ENCODE results near the gene ZFHX2. TPM values are rescaled to one million over a fixed set of nuclear protein-coding genes. Genes with fewer than 3 reads are reported as not detected.

ZFHX2 gene
- total RNA-seq, 1 experiment from 2014 or later = 19.4 TPM

DNA sequence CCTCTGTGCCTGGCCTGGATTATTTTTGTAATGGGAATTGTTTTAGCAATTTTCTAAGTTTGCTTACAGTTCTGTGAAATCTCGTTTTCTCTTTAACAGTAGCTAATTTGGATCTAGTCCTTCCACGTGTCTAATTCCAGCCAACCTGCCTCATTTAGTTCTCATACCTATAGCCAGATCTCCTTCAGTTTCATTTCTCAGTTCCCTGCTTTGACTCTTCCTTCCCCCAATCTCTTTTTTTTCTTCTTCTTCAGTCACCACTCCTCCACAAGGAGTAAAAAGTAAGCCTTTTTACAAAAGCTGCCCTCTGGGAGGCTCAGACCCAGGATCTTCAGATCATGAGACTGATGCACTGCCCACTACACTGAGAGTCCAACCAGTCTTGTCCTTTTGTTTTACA is 6.0 kb upstream of the ZFHX2 start:
- no peak overlapping the region for H2BK15ac ChIP-seq (ENCODE audit: low read depth, low read length)
- WGBS (ENCODE audit: extremely low coverage, insufficient read length, low lambda C conversion rate) = no CpG with 5 or more reads among the region's 2 CpGs
- H3K18ac ChIP-seq (ENCODE audit: insufficient read length, low read depth, low read length) = no peak overlapping the region
- peaks cover 4% of the 10 kb centered on the region; the same call in 1 of the 2 replicates for H3K4me1 ChIP-seq (ENCODE audit: insufficient read depth, low read length)
- H3K27me3 Mint-ChIP-seq (ENCODE audit: low read depth) = no peaks in the 10 kb centered on the region
- H3K14ac ChIP-seq (ENCODE audit: insufficient read depth, low read length) = no peak overlapping the region
- peaks cover 21 to 40% of the 10 kb centered on the region in 2 experiments for H3K4me1 Mint-ChIP-seq
- no peak overlapping the region for H4K91ac ChIP-seq (ENCODE audit: insufficient read length, low read depth, low read length)
- H2BK12ac ChIP-seq (ENCODE audit: insufficient read length, low read depth, low read length) = no peak overlapping the region
- H3K79me2 ChIP-seq (ENCODE audit: insufficient read depth, low read length) = no peaks in the 10 kb centered on the region; the same call in 1 of the 2 replicates
- H3K4me2 ChIP-seq (ENCODE audit: insufficient read depth, insufficient read length, low read length) = no peak overlapping the region
- no peaks in the 10 kb centered on the region for H4K20me1 ChIP-seq (ENCODE audit: control insufficient read depth, insufficient read depth, insufficient read length)
- TF ChIP-seq, protein P1, sequence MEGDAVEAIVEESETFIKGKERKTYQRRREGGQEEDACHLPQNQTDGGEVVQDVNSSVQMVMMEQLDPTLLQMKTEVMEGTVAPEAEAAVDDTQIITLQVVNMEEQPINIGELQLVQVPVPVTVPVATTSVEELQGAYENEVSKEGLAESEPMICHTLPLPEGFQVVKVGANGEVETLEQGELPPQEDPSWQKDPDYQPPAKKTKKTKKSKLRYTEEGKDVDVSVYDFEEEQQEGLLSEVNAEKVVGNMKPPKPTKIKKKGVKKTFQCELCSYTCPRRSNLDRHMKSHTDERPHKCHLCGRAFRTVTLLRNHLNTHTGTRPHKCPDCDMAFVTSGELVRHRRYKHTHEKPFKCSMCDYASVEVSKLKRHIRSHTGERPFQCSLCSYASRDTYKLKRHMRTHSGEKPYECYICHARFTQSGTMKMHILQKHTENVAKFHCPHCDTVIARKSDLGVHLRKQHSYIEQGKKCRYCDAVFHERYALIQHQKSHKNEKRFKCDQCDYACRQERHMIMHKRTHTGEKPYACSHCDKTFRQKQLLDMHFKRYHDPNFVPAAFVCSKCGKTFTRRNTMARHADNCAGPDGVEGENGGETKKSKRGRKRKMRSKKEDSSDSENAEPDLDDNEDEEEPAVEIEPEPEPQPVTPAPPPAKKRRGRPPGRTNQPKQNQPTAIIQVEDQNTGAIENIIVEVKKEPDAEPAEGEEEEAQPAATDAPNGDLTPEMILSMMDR (conservative IDR thresholded peaks at IDR 0.05) = no peak
- H4K8ac ChIP-seq (replicated peaks; ENCODE audit: insufficient read length, low read depth, low read length) = no peak overlapping the region
- H3K27ac ChIP-seq (ENCODE audit: insufficient read length, low read depth, low read length) = no peak overlapping the region
- H3K9ac ChIP-seq (ENCODE audit: extremely low read depth, insufficient read length, low read length) = no peak overlapping the region
- H2AFZ ChIP-seq (ENCODE audit: low read length) = no peak overlapping the region
- H3K56ac ChIP-seq (ENCODE audit: insufficient read length, low read depth, low read length) = no peak overlapping the region
- H3K27me3 ChIP-seq (ENCODE audit: insufficient read depth, low read length) = no peaks in the 10 kb centered on the region
- no peaks in the 10 kb centered on the region for H3K9me3 ChIP-seq (ENCODE audit: control insufficient read depth, low read depth, low read length)
- no peak overlapping the region for H3T11ph ChIP-seq (ENCODE audit: low read length)
- H3K23me2 ChIP-seq (ENCODE audit: insufficient read length, low read depth, low read length, poor library complexity, severe bottlenecking) = peaks cover 19% of the 10 kb centered on the region
- no peak overlapping the region for H4K5ac ChIP-seq (ENCODE audit: insufficient read length, low read depth, low read length)
- H2BK5ac ChIP-seq (ENCODE audit: insufficient read length, low read length) = no peak overlapping the region
- no peak overlapping the region for H2BK20ac ChIP-seq (ENCODE audit: low read depth, low read length, poor library complexity, severe bottlenecking)
- H3K36me3 Mint-ChIP-seq (ENCODE audit: insufficient read depth in 1 of 3, low read depth in 3 of 3) = peaks cover 15 to 47% (median 40%) of the 10 kb centered on the region in 3 experiments
- H3K9me3 Mint-ChIP-seq = no peaks in the 10 kb centered on the region
- no peak overlapping the region for H2BK120ac ChIP-seq (ENCODE audit: low read depth, low read length, poor library complexity, severe bottlenecking)
- peak overlapping the region; percentile 5 to 66 (median 62); a peak in 5 of 7 replicates for H3K27ac Mint-ChIP-seq
- H2AK5ac ChIP-seq (ENCODE audit: insufficient read length, low read length) = no peak overlapping the region
- no peaks in the 10 kb centered on the region for H3K79me1 ChIP-seq (ENCODE audit: insufficient read depth, low read depth, low read length, poor library complexity, severe bottlenecking)
- no peak for DNase-seq
- H3K23ac ChIP-seq (ENCODE audit: insufficient read length, low read depth, low read length) = no peak overlapping the region
- no peak overlapping the region for H3K4ac ChIP-seq (ENCODE audit: low read depth, low read length)
- peak overlapping the region; percentile 0 to 74 for H3K4me3 Mint-ChIP-seq

Measured in H9 (cell line).